Hepatocyte (in vitro differentiated cells): Measurements from ENCODE around the gene FAM89B.

Experiments used
- CTCF ChIP-seq: fragments of 200-600 bp; sonication (generic); IDR thresholded peaks from 2 replicates; pipeline ENCODE4 v1.5.1; 2016; ENCODE audit warnings: antibody characterized with exemption, mild to moderate bottlenecking; ENCODE audit not compliant: poor library complexity
- EZH2 ChIP-seq: fragments of 200-600 bp; sonication (generic); IDR thresholded peaks from 2 replicates; pipeline ENCODE4 v1.6.1; 2016; ENCODE audit warnings: antibody characterized with exemption, mild to moderate bottlenecking, borderline replicate concordance

- TF ChIP-seq EZH2 (peak; percentile 43), CTCF (no peak)
These were observed 12.4 kb downstream of the FAM89B start for GRCh38 chr11:65584723-65585171.
